ACHN (cell line): ENCODE data around the gene KIF4B.
A peak's percentile ranks its signal among the peaks of the same experiment; 100 is the strongest.

Experiments used
- DNase-seq: peaks from one replicate; pipeline ENCODE4 v3.0.0-alpha.2; 2015
- in situ Hi-C: cut with HindIII; loops from 2 replicates; pipeline ENCODE4 v1.10.0; 2017; ENCODE audit warnings: low sequenced_read_pairs, low pct_ligation_motif_present, low pct_unique_long_range_greater_than_20kb

The KIF4B gene

DNA sequence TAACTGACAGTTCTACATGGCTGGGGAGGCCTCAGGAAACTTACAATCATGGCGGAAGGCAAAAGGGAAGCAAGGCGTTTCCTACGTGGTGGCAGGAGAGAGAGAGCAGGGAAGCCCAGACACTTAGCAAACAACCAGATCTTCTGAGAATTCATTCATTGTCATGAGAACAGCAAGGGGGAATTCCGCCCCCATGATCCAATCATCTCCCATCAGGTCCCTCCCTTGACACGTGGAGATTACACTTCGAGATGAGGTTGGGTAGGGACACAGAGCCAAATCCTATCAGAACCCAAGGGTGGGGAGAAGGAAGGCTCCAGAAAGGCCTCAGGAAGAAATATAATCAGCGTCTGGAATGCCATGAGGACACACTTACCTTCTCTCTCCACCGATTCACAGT lies 34.3 kb downstream of the KIF4B start:
- in situ Hi-C loops: no loop called here
- no peak for DNase-seq

GRCh38 chr5:155049569-155050383 lies 36.2 kb downstream of the KIF4B start:
- peak; percentile 13 for DNase-seq
- in situ Hi-C loops: no loop called here

- DNase-seq: no peak
- in situ Hi-C loops: no loop called here
Observed at GRCh38 chr5:155050384-155051019, 36.9 kb downstream of the KIF4B start.

DNA sequence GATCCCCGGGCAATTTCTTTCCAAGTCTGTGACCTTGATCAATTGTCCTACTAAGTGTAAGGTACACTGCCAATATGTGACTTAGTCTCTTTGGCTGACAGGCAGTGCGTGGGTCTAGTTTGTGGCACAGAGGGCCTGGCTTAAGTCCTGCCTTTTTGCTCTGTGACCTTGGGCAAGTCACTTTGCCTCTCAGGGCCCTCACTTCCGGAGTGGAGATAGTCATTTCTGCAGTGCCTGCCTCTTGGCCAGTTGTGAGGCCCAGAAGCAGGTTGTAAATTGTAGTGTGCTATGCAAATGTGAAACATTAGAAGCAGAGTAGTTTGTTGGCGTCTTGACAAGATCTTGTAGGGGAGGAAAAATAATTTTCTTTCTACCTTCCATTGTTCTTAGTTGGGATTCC lies 39.0 kb downstream of the KIF4B start:
- in situ Hi-C loops: no loop called here
- DNase-seq: no peak

- in situ Hi-C loops: no loop called here
- DNase-seq: no peak
Observed at GRCh38 chr5:155053501-155053900, 39.9 kb downstream of the KIF4B start.

- in situ Hi-C loops: no loop called here
- DNase-seq: no peak
Observed at GRCh38 chr5:155056644-155057269, 43.2 kb downstream of the KIF4B start.

- in situ Hi-C loops: no loop called here
- DNase-seq: no peak
Observed at GRCh38 chr5:155057626-155058025, 44.1 kb downstream of the KIF4B start.

DNA sequence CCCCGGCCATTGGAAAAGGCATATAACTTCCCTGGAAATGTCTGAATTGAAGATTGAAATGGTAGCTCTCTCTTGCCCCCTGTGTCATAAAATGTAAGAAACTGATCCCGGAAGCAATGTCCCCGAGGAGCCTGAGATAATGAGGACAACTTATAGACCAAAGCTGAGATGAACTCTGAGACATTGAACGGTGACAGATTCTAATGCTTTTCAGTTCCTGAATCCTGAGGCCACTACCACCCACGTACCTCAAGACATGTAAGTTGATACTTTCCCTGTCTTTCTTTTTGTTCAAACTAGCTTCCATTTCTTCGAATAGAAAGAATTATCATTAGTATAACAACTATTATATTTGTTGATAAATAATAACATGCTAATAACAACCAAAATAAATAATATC lies 51.0 kb downstream of the KIF4B start:
- in situ Hi-C loops: no loop called here
- no peak for DNase-seq

GRCh38 chr5:155066886-155067595 lies 53.5 kb downstream of the KIF4B start:
- in situ Hi-C loops: no loop called here
- DNase-seq: no peak
